ENCODE results near the gene KCNB1.
A peak's percentile ranks its signal among the peaks of the same experiment; 100 is the strongest.

- TF ChIP-seq, protein P1, sequence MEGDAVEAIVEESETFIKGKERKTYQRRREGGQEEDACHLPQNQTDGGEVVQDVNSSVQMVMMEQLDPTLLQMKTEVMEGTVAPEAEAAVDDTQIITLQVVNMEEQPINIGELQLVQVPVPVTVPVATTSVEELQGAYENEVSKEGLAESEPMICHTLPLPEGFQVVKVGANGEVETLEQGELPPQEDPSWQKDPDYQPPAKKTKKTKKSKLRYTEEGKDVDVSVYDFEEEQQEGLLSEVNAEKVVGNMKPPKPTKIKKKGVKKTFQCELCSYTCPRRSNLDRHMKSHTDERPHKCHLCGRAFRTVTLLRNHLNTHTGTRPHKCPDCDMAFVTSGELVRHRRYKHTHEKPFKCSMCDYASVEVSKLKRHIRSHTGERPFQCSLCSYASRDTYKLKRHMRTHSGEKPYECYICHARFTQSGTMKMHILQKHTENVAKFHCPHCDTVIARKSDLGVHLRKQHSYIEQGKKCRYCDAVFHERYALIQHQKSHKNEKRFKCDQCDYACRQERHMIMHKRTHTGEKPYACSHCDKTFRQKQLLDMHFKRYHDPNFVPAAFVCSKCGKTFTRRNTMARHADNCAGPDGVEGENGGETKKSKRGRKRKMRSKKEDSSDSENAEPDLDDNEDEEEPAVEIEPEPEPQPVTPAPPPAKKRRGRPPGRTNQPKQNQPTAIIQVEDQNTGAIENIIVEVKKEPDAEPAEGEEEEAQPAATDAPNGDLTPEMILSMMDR (IDR thresholded peaks at IDR 0.05): peak in 2 of 4 experiments; percentile 8 to 21
- no peak for TF ChIP-seq POLR2AphosphoS5 (IDR thresholded peaks at IDR 0.05)
- TF ChIP-seq POLR2A (IDR thresholded peaks at IDR 0.05): no peak
Measured at GRCh38 chr20:49482621-49483017, at the start of gene KCNB1.

Measured in prostate gland (tissue), 2 donors.